NCI-H2171 treated with DMSO at 0.1 percent for 48 hours (cell line): ENCODE results near the gene CELSR1.
"Not testable (repeated sequence)": the region's sequence is repeated elsewhere in the genome, so short reads cannot be mapped to it uniquely, and the experiment has no call there.

Experiments
- DNase-seq: peaks from one replicate; lab custom pipeline; 2025; lab: John Stamatoyannopoulos, UW

CELSR1 gene

DNA sequence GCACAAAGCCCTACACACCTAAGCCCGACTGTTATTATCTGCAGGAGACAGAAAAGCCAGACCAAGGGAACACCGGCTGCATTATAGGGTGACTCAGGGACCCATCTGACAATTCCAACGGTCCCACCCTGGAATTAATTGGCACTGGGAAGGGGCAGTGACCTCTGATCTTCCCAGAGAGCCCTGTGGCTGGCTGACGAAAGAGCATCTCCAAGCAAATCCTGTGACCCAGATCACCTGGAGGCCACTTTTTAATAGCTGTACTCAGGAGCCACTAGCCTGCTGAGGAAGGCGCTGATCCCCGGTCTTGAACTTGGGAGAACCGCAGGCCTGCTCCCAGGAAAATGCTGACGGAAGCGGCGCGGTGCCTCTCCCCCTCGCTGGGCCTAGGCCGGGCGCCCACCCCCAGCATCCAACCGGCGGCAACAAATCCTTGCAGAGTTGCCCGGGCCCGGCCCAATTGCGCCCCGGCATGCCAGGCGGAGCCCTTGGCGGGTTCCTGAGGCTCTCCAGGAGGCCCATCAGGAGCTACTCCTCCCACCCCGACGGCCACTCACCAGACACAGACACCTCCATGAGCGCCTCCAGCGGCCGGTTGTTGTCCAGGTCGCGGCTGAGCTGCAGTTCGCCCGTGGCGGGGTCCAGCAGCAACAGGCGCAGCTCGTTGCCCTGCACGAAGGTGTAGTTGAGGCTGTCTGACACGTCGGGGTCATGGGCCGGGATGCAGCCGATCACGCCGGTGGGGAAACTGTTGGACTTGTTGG, 4.2 kb downstream of the CELSR1 start:
- no peak for DNase-seq

DNA sequence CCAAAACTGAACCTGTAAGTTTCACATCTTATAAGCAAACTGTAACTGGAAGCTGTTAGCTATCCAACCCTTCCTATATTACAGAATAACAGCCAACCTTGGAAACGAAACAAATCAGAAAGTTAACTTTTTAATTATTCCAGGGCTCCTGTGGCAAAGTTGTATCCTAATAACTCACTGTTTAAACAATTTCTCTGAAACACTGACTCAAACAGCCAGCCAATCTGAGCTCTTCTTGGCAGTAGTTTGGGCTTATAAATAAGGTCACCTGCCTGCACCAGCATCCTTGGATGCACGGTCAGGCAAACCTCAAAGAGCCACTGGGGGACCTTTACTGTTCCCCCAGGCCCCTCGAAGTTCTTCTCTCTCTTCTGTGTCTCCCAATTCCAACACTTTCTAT, 5.0 kb downstream of the CELSR1 start:
- DNase-seq = no peak

DNA sequence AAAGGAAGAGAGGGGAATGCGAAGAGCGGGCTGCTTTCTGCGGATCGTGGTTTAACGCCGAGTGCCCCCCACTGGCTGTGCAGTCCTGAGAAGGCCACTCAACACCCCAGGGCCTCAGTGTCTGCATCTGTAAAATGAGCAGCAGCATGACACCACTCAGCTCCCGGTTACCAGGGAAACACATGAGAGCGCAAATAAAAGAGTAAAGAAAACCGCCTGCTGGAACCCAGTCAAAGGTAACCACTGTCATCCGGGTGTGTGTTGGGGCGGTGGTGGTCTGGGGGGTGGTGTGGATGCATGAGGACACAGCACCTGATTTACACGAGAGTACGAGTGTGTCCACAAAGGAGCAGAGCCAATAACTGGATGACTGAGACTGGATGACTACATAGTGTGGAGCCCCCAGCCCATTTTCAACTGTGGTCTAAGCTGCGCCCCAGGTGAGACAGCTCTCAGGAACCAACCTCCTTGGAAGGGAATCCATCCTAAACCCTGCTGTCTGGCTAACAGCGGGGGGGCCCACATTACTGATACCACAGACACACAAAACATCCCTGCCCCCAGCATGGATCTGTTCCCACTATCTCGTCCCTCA, 5.7 kb downstream of the CELSR1 start:
- no peak for DNase-seq

DNA sequence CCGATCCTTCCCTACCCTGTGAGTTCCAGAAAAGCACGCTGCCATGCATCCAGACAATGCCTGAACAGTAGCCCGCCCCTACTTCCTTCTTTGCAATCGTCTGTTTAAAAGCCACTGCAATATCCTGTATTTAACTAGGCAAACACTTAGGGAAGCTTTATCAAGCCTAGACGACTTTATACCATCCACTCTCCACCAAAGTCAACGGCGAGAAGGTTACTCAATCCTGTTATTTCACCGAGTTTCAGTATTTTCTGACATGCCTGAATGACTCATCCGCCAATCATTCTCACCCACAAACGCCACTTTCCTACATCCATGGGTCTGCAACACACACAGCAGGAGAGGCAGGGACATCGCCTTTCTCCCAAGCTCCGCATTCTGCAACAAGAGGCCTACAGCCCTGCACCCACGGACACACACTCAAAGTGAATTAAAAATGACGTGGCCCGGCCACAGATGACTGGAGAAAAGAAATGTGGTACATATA, 9.3 kb downstream of the CELSR1 start:
- no peak for DNase-seq

DNA sequence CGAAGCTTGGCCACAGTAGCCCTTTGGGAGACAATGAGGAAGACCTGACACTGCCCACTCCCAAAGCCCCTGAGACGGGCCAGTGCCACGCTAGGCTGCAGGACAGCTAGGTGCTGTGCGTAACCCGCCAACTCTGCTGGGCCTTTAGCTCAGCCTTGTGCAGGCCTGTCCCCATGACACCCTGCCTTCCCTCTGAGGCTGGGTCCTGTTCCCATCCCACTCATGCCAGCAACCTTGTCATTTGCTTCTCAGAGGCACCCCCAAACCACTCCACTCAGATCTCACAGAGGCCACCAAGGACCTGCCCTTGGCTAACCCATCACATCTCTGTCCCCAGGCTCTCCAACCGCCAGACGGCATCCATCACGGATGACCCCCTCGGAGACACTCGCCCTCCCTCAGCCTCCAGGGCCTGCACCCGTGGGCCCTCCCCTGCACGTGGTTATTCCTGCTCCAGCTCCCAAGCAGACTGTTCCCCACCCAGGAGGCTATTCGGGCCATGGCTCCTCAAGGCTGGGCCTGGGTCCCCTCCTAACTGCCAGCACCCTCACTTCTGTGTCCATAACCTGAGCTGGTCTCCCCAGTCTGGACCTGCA, 11.1 kb downstream of the CELSR1 start:
- no peak for DNase-seq

DNA sequence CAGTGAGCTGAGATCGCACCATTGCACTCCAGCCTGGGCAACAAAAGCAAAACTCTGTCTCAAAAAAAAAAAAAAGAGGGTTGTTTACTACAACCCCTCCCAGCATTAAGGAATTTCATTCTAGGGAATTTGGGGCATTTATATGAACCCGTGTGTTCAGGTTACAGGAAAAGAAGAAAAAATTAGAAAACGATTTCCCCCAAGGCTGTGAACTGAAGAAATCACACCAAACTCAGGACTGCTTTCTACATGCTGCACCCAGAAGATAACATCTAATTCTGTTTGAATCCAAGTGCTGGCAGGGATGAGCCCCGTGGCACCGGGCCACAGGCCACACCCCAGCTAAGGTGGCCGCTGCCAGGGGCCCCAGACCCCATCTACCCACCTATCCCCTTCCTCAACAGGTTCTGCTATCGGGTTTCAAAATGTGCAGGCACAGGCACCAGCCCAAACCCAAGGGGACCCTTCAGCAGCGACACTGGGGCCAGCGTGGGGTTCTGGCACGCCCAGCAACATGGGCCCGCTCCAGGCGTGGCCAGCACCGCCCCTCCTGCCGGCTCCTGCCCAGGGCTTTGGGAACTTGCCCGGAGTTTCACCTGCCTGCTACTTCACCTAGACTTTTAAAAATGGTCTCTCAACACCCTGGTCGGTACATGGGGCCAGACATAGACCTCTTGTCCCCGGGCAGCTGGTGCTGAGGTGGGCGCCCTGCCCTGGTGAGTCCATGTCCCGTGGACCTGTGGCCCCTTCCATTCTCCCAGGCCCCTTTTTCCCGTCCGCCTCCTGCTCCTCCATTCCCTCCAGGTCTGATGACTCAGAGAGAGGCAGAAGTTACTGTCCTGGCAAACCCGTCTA, 11.8 kb downstream of the CELSR1 start:
- no peak for DNase-seq

DNA sequence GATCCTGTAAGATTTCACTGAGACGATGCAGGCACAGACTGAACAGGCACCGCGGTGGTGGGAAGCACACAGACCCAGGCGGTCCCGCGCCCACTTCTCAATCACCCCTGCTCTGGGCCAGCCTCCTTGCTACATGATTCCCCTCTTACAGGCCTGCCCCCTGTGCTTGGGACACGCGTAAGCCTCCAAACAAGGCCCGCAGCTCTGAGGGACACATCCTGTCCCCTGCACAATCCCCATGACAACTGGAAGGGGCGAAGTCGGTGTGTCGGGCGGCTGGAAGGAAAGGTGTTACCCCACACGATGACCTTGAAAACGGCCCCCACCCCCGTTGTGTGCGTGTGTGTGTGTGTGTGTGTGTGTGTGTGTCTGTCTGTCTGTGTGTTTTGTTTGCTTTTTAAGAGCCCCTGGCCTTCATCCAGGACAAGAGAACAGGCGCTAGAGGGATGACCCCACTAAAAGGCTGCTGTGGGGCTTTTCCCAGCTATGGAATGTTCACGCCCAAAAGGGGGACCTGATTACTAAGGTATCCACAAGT, 13.1 kb downstream of the CELSR1 start:
- no peak for DNase-seq

DNA sequence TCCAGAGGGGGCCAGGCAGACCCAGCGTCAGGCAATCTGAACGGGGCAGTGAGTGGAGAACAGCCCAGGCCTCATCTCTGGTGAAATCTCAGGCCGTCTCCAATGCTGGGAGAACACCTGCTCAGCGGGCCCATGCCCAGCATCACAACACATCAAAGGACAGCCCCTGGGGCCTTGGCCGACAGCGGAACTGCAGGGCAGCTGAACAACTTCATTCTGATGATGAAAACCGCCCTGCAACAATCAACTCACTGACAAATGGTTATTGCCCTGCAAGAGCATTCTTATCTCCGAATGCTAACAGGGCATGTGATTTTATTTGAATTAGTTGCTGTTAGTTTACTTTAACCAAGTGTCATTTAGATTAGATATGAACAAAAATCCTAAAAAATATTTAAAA, 14.6 kb downstream of the CELSR1 start:
- DNase-seq = no peak

DNA sequence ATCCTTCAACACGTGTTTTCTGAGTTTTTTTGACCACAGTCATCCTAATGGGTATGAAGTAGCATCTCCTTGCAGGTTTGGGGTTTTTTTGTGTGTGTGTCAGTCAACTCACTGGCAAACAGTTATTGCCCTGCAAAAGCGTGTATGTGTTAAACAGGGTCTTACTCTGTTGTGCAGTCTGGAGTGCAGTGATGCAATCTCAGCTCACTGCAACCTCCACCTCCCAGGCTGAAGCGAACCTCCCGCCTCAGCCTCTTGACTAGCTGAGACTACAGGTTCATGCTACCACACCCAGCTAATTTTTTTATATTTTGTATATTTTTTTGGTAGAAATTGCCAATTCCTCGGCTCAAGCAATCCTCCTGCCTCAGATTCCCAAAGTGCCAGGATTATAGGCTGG, 15.4 kb downstream of the CELSR1 start:
- no peak for DNase-seq

DNA sequence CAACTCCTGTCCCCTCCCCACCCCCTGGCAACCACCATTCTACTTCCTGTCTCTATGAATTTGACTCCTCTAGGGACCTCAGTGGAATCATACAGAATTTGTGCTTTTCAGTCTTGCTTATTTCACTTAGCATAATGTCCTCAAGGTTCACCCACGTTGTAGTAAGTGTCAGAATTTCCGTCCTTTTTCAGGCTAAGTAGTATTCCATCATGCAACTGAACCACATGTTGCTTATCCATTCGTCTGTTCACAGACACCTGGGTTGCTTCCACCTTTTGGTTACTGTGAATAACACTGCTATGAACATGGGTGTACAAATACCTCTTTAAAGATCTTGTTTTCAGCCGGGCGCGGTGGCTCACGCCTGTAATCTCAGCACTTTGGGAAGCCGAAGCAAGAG, 16.5 kb downstream of the CELSR1 start:
- no peak for DNase-seq

DNA sequence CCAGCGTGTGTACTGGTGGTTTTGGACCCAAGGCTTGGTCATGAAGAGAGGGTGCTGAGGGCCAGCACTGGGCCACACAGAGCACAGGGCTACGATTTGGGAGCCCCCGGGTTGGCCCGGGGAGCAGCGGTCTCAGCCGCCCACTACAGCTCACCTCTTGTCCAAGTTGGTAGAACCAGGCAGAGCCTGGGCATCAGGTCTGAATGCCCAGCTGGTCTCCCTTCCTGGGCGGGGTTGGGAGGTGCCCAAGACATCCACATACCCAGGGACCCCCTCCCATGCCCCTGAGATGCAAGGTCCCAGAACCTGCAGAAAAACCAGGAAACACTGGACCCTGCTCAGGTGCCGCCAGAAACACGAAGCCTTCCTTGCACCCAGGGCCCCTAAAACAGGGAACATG, 18.0 kb downstream of the CELSR1 start:
- DNase-seq = no peak

DNA sequence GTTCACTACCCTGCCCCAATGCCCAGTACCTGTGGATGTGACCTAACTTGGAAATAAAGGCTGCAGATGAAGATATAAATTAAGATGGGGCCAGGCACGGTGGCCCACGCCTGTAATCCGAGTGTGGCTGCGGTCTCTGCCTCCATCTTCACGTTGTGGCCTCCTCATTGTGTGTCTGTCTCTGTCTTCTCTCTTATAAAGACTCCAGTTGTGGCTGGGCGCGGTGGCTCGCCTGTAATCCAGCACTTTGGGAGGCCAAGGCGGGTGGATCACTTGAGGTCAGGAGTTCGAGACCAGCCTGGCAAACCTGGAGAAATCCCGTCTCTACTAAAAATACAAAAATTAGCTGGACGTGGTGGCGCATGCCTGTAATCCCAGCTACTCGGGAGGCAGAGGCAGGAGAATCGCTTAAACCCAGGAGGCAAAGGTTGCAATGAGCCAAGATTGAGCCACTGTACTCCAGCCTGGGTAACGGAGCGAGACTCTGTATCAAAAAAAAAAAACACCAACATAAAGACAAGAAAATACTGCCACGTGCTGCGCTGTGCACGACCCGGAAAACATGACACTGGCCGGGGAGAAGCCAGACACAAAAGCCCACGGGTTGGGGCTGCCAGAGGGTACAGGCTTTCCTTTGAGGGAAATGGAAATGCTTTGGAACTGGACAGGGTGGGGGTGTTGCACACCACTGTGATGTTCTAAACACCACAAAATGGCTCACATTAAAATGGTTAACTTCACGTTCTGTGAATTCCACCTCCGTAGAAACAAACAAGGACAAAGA, 18.7 kb downstream of the CELSR1 start:
- no peak for DNase-seq

DNA sequence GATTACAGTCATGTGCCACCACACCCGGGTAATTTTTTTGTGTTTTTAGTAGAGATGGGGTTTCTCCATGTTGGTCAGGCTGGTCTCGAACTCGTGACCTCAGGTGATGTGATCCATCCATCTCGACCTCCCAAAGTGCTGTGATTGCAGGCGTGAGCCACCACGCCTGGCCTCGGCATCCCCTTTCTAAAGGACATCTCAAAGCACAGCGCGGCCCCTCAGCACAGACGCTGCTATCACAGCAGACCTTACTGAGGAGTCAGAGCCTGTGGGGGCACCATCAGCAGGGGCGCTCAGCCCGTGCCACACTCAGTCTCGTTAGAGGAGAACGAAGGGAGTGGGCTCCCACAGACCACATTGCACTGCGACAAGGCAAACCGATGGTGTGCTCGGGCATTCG, 19.4 kb downstream of the CELSR1 start:
- DNase-seq = no peak

DNA sequence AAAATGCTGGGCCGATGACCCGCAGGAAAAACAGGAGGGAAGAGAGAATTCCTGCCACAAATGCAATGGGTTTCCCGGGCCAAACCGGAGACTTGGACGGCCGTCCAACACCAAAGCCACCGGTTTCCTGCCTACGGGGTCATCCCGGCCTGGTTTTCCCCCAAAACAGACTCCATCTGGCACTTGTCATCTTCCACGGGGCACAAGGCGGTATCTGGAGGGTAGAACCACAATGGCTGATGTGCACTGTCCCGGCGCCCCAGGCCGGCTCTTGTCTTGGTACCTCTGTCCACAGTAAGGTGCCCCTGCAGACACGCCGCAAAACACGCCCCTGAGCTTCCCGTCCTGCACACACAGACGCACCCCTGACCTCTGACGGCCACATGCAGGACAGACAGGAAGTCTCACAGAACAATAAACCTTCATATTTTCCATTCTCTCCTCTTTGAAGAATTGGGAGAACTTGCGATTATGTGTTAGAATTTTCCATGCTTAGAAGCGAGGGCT, 20.1 kb downstream of the CELSR1 start:
- DNase-seq = no peak

DNA sequence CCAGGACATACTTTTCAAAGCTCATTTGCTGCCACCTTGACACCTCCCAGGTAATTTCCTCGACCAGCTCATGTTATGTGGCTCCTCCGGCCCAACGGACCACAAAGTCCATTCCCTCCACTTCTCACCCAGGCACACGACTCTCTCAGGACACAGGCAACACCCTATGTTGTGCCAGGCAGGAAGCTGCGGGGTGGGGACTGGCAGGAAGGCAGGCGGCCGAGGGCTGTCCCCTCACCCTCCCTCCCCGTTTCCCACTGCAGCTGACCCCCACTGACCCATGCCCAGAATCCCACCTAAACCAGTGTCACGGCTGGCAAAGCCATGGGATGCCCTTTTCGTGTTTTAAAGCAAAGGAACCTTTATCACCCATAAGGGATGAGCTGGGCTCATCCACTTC, 20.8 kb downstream of the CELSR1 start:
- DNase-seq = no peak

DNA sequence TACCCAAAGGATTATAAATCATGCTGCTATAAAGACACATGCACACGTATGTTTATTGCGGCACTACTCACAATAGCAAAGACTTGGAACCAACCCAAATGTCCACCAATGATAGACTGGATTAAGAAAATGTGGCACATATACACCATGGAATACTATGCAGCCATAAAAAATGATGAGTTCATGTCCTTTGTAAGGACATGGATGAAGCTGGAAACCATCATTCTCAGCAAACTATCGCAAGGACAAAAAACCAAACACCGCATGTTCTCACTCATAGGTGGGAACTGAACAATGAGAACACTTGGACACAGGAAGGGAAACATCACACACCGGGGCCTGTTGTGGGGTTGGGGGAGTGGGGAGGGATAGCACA, 21.3 kb downstream of the CELSR1 start:
- not testable (repeated sequence) for DNase-seq

DNA sequence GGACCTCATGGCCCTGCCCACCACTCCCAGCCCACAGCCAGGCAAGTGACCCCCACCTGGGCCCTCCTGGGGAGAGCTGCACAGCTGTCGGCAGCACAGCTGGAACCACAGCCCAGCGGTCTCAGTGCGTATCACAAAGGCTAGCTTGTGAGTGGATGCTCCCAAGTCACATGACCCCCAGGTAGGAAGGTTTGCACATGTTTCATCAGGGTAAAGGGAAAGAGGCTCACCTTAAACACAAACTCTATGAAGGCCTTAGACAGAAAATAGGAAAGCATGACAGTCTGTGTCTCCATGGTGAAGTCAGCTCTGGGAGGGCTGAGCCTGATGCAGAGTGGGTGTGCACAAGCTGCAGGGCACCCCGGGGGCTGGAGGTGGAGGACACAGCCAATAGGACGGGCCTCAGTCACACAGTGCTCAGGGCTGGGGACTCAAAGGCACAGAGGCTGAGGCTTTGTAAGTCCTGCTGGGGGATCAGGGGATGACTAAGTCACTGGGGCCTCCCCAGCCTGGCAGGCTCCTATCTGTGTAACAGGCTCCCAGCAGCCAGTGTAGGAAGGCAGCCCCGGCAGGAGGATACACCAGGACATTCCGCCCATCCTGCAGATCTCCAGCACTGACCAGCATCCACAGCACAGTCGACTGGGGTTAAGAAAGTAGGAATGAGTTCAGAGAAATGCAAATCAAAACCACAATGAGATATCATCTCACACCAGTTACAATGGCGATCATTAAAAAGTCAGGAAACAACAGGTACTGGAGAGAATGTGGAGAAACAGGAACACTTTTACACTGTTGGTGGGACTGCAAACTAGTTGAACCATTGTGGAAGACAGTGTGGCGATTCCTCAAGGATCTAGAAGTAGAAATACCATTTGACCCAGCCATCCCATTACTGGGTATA, 22.0 kb downstream of the CELSR1 start:
- DNase-seq = no peak

DNA sequence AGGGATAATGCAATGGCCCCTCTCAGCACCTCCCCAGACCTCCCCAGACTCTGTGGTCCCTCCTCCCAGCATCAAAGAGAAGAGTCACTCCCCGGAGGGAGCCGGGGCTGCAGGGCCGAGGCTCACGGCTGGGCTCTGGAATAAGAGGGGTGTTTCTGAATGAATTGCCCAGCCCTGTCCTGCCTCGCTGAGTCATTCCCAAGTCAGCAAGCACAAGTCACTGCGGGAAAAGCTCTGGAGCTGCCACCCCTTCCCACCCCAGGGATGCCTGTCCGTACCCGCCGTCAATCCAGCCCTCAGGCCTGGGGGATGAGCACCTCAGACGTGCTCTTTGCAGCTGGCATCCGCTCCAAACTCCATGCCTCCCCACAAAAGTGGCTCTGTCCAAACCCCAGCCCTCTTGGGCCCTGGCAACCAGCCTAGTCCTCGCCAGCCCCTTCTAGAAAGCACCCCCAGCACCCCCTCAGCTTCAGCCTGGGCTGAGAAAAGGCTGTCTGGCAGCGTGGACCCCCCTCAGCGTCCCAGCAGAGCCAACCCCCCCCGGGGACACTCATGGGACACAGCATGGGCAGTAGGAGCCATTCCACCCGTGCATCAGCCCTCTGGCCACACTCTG, 22.7 kb downstream of the CELSR1 start:
- DNase-seq = no peak

DNA sequence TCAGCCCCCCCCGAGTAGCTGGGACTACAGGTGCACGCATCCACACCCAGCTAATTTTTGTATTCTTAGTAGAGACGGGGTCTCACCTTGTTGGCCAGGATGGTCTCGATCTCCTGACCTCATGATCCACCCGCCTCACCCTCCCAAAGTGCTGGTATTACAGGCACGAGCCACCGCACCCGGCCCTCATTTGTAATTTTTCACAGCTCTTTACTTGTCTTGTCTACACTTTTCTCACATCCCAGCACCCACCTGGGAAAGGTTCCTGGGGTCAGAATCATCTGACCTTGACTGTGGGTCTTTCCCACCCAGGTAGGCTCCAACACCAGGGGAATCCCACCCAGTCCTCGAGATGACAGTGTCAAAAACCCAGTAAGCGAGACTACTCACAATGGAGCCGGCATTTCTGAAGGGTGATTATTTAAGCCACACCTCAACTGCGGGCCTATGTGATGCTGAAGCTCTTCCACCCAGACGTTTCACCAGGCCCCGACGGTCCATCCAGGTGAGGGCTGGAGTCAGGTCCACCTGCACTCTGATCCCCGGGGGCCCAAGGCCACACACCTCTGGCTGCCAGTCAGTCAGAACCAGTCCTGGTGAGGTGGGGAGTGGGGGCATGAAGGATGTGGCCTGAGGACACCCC, 23.4 kb downstream of the CELSR1 start:
- DNase-seq = no peak
